DND-41 (cell line): Measurements from ENCODE around the gene CADPS.

Experiments used
- ATAC-seq: fragments of 200-7000 bp; cut with Tn5 transposase; 3 replicates; pipeline ENCODE4 v1.9.1; 2021; ENCODE audit warnings: low read depth; ENCODE audit not compliant: insufficient read depth
- DNase-seq: peaks from one replicate; pipeline ENCODE4 v3.0.0-alpha.2; 2020
- H2AFZ ChIP-seq: 2 replicates; pipeline ENCODE4 v1.6.0; 2012; ENCODE audit warnings: low read depth, low read length
- H3K27ac ChIP-seq: 2 replicates; pipeline ENCODE4 v1.5.1; 2012; ENCODE audit warnings: low read length, inconsistent platforms
- H3K27me3 ChIP-seq: fragments of 200-600 bp; sonication (generic); 2 replicates; pipeline ENCODE4 v1.6.0; 2012; ENCODE audit warnings: low read length, mild to moderate bottlenecking, inconsistent platforms; ENCODE audit not compliant: insufficient read depth, poor library complexity
- H3K36me3 ChIP-seq: 2 replicates; pipeline ENCODE4 v1.5.1; 2012; ENCODE audit warnings: low read length, inconsistent platforms; ENCODE audit not compliant: insufficient read depth
- H3K4me1 ChIP-seq: 2 replicates; pipeline ENCODE4 v1.5.1; 2012; ENCODE audit warnings: mild to moderate bottlenecking, low read length; ENCODE audit not compliant: insufficient read depth
- H3K4me2 ChIP-seq: 2 replicates; pipeline ENCODE4 v1.6.0; 2012; ENCODE audit warnings: mild to moderate bottlenecking, moderate library complexity, low read length, inconsistent platforms; ENCODE audit not compliant: insufficient read depth
- H3K4me3 ChIP-seq, 2 experiments: fragments of 200-600 bp in 1 of 2; shearing (Covaris generic) in 1 of 2; 2 replicates each; pipeline ENCODE4 v1.5.1; 2012 to 2016; ENCODE audit warnings: inconsistent platforms in 2 of 2, low read length in 2 of 2, mild to moderate bottlenecking in 2 of 2, low read depth in 1 of 2, moderate library complexity in 1 of 2
- H3K79me2 ChIP-seq: 2 replicates; pipeline ENCODE4 v1.6.0; 2012; ENCODE audit warnings: low read length, inconsistent platforms; ENCODE audit not compliant: insufficient read depth
- H3K9ac ChIP-seq: 2 replicates; pipeline ENCODE4 v1.6.0; 2012; ENCODE audit warnings: low read depth, mild to moderate bottlenecking, inconsistent platforms, low read length, moderate library complexity
- H3K9me3 ChIP-seq: 2 replicates; pipeline ENCODE4 v1.5.1; 2012; ENCODE audit warnings: low read length, moderate library complexity, mild to moderate bottlenecking, inconsistent platforms; ENCODE audit not compliant: insufficient read depth, severe bottlenecking
- H4K20me1 ChIP-seq: 2 replicates; pipeline ENCODE4 v1.6.0; 2012; ENCODE audit warnings: low read length; ENCODE audit not compliant: insufficient read depth
- EZH2 ChIP-seq: IDR thresholded peaks from 3 replicates; pipeline ENCODE4 v1.6.1; 2012; ENCODE audit warnings: borderline replicate concordance, low read depth, mild to moderate bottlenecking, moderate library complexity, low read length, inconsistent platforms; ENCODE audit not compliant: severe bottlenecking
- TF ChIP-seq, protein P1 (sequence below): IDR thresholded peaks from 2 replicates; pipeline ENCODE4 v1.5.1; 2012; ENCODE audit warnings: borderline replicate concordance, low read length, moderate library complexity, mild to moderate bottlenecking; ENCODE audit not compliant: poor library complexity, severe bottlenecking; ENCODE audit errors: extremely low read depth

Gene CADPS

DNA sequence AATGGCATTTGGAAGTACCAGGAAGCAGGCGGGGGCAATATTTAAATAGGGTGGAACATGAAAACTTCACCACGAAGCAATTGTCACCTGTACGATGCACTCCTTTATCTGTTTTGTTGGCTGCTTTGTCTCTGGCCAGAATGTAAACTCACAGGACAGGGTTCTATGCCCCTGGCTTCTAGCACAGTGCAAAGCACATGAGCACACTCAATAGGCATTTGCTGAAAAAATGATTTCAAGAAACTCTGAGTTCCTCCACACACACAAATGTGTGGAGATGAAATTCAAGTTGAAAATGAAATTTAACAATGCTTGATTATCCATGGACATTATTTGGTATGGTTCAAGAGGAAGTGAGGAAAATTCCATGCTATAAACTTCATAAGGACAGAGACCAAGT, 272.2 kb downstream of the CADPS start:
- Histone ChIP-seq H2AFZ (no peak overlapping the region), H3K9me3 (no peaks in the 10 kb centered on the region), H3K4me3 (no peak overlapping the region), H3K9ac (no peak overlapping the region), H3K27me3 (no peaks in the 10 kb centered on the region), H3K4me1 (no peaks in the 10 kb centered on the region), H3K79me2 (no peaks in the 10 kb centered on the region), H3K4me2 (no peak overlapping the region), H4K20me1 (no peaks in the 10 kb centered on the region), H3K27ac (no peak overlapping the region), H3K36me3 (no peaks in the 10 kb centered on the region)
- TF ChIP-seq EZH2 = no peak
- TF ChIP-seq, protein P1, sequence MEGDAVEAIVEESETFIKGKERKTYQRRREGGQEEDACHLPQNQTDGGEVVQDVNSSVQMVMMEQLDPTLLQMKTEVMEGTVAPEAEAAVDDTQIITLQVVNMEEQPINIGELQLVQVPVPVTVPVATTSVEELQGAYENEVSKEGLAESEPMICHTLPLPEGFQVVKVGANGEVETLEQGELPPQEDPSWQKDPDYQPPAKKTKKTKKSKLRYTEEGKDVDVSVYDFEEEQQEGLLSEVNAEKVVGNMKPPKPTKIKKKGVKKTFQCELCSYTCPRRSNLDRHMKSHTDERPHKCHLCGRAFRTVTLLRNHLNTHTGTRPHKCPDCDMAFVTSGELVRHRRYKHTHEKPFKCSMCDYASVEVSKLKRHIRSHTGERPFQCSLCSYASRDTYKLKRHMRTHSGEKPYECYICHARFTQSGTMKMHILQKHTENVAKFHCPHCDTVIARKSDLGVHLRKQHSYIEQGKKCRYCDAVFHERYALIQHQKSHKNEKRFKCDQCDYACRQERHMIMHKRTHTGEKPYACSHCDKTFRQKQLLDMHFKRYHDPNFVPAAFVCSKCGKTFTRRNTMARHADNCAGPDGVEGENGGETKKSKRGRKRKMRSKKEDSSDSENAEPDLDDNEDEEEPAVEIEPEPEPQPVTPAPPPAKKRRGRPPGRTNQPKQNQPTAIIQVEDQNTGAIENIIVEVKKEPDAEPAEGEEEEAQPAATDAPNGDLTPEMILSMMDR = no peak
- DNase-seq (no peak), ATAC-seq (no peak)

- no peak overlapping the region for H3K4me3 ChIP-seq
- H3K4me2 ChIP-seq = no peak overlapping the region
- H3K79me2 ChIP-seq = no peaks in the 10 kb centered on the region
- H3K36me3 ChIP-seq = no peaks in the 10 kb centered on the region
- no peaks in the 10 kb centered on the region for H3K27me3 ChIP-seq
- H4K20me1 ChIP-seq = no peaks in the 10 kb centered on the region
- TF ChIP-seq, protein P1 = no peak
- TF ChIP-seq EZH2 = no peak
- no peak for ATAC-seq
- no peak overlapping the region for H2AFZ ChIP-seq
- no peak overlapping the region for H3K27ac ChIP-seq
- no peaks in the 10 kb centered on the region for H3K4me1 ChIP-seq
- no peak for DNase-seq
- H3K9me3 ChIP-seq = no peaks in the 10 kb centered on the region
- H3K9ac ChIP-seq = no peak overlapping the region
Observed at GRCh38 chr3:62602129-62602770, 273.0 kb downstream of the CADPS start.

GRCh38 chr3:62601238-62602070, 273.8 kb downstream of the CADPS start:
- Histone ChIP-seq H3K79me2 (no peaks in the 10 kb centered on the region), H2AFZ (no peak overlapping the region), H3K4me2 (no peak overlapping the region), H3K27ac (no peak overlapping the region), H3K4me1 (no peaks in the 10 kb centered on the region), H3K9ac (no peak overlapping the region), H3K9me3 (no peaks in the 10 kb centered on the region), H3K27me3 (no peaks in the 10 kb centered on the region), H3K36me3 (no peaks in the 10 kb centered on the region), H4K20me1 (no peaks in the 10 kb centered on the region), H3K4me3 (no peak overlapping the region)
- ATAC-seq (no peak), DNase-seq (no peak)
- TF ChIP-seq, protein P1 = no peak
- no peak for TF ChIP-seq EZH2
